OCI-LY3 (cell line): ENCODE measurements around the gene PLIN1.

Experiments used
- H2AFZ ChIP-seq: fragments of 200-600, 300-600 bp; shearing (Covaris generic); 2 replicates; pipeline ENCODE4 v1.6.0; 2014; ENCODE audit warnings: antibody characterized with exemption, low read depth, low read length
- H3K27ac ChIP-seq: fragments of 200-600, 300-600 bp; sonication (generic); 2 replicates; pipeline ENCODE4 v1.5.1; 2014; ENCODE audit warnings: mild to moderate bottlenecking, low read length, moderate library complexity, mixed read lengths
- H3K27me3 ChIP-seq: fragments of 200-600, 300-600 bp; sonication (generic); 2 replicates; pipeline ENCODE4 v1.6.1; 2014; ENCODE audit warnings: low read depth, low read length, mixed read lengths
- H3K36me3 ChIP-seq: fragments of 200-600, 300-600 bp; sonication (generic); replicated peaks from 2 replicates; pipeline ENCODE3; 2014; ENCODE audit warnings: low read depth, low read length, mixed read lengths
- H3K4me1 ChIP-seq: fragments of 300-600, 200-600 bp; sonication (generic); 2 replicates; pipeline ENCODE4 v1.6.1; 2014; ENCODE audit warnings: low read length, mixed read lengths
- H3K4me2 ChIP-seq: fragments of 200-600, 300-600 bp; sonication (generic); 2 replicates; pipeline ENCODE4 v1.6.1; 2014; ENCODE audit warnings: low read length, mixed read lengths
- H3K4me3 ChIP-seq: fragments of 300-600, 200-600 bp; sonication (generic); 2 replicates; pipeline ENCODE4 v1.5.1; 2014; ENCODE audit warnings: antibody characterized with exemption, mild to moderate bottlenecking, low read length, moderate library complexity
- H3K79me2 ChIP-seq: fragments of 300-600, 200-600 bp; shearing (Covaris generic); 2 replicates; pipeline ENCODE4 v1.6.1; 2014; ENCODE audit warnings: mild to moderate bottlenecking, low read length, mixed read lengths
- H3K9ac ChIP-seq: fragments of 300-600, 200-600 bp; shearing (Covaris generic); 2 replicates; pipeline ENCODE4 v1.6.0; 2014; ENCODE audit warnings: mild to moderate bottlenecking, low read length, moderate library complexity
- H3K9me3 ChIP-seq: fragments of 200-600, 300-600 bp; shearing (Covaris generic); 2 replicates; pipeline ENCODE4 v1.6.1; 2014; ENCODE audit warnings: low read length, mixed read lengths; ENCODE audit not compliant: insufficient read depth
- H4K20me1 ChIP-seq: fragments of 200-600, 300-600 bp; sonication (generic); 2 replicates; pipeline ENCODE4 v1.6.1; 2016; ENCODE audit warnings: low read length, mixed read lengths; ENCODE audit not compliant: insufficient read depth
- CTCF ChIP-seq: fragments of 200-600, 300-600 bp; sonication (generic); IDR thresholded peaks from 2 replicates; pipeline ENCODE4 v1.5.1; 2014; ENCODE audit warnings: antibody characterized with exemption, low read length, low read depth
- EZH2phosphoT487 ChIP-seq: fragments of 200-600 bp; shearing (Covaris generic); IDR thresholded peaks from 2 replicates; pipeline ENCODE4 v1.6.1; 2018; ENCODE audit warnings: antibody characterized with exemption, mixed run types, low read depth

The PLIN1 gene

GRCh38 chr15:89653578-89653977 is 25.6 kb downstream of the PLIN1 start:
- H3K36me3 ChIP-seq, result peaks cover 7% of the 10 kb centered on the region
- TF ChIP-seq EZH2phosphoT487 (no peak), CTCF (no peak)
- H3K4me2 ChIP-seq, result no peak overlapping the region
- H3K27ac ChIP-seq, result no peak overlapping the region
- no peaks in the 10 kb centered on the region for H3K9me3 ChIP-seq
- H4K20me1 ChIP-seq, result no peaks in the 10 kb centered on the region
- no peaks in the 10 kb centered on the region for H3K79me2 ChIP-seq
- H3K4me1 ChIP-seq, result peaks cover 8% of the 10 kb centered on the region
- H3K4me3 ChIP-seq, result no peak overlapping the region
- no peak overlapping the region for H3K9ac ChIP-seq
- no peaks in the 10 kb centered on the region for H3K27me3 ChIP-seq
- no peak overlapping the region for H2AFZ ChIP-seq

GRCh38 chr15:89652666-89653065 is 26.5 kb downstream of the PLIN1 start:
- H3K4me1 ChIP-seq, result peaks cover 8% of the 10 kb centered on the region
- peaks cover 11% of the 10 kb centered on the region for H3K36me3 ChIP-seq
- no peak for TF ChIP-seq CTCF
- TF ChIP-seq EZH2phosphoT487, result no peak
- no peak overlapping the region for H3K4me3 ChIP-seq
- H3K9ac ChIP-seq, result no peak overlapping the region
- no peaks in the 10 kb centered on the region for H3K9me3 ChIP-seq
- H3K79me2 ChIP-seq, result no peaks in the 10 kb centered on the region
- H3K27me3 ChIP-seq, result no peaks in the 10 kb centered on the region
- H2AFZ ChIP-seq, result no peak overlapping the region
- no peak overlapping the region for H3K27ac ChIP-seq
- no peaks in the 10 kb centered on the region for H4K20me1 ChIP-seq
- H3K4me2 ChIP-seq, result no peak overlapping the region

- H2AFZ ChIP-seq, result no peak overlapping the region
- no peak overlapping the region for H3K4me2 ChIP-seq
- H3K4me3 ChIP-seq, result no peak overlapping the region
- no peaks in the 10 kb centered on the region for H3K79me2 ChIP-seq
- H3K9me3 ChIP-seq, result no peaks in the 10 kb centered on the region
- no peaks in the 10 kb centered on the region for H4K20me1 ChIP-seq
- H3K27ac ChIP-seq, result no peak overlapping the region
- H3K36me3 ChIP-seq, result peaks cover 11% of the 10 kb centered on the region
- no peak for TF ChIP-seq EZH2phosphoT487
- TF ChIP-seq CTCF, result no peak
- H3K27me3 ChIP-seq, result no peaks in the 10 kb centered on the region
- peaks cover 8% of the 10 kb centered on the region for H3K4me1 ChIP-seq
- no peak overlapping the region for H3K9ac ChIP-seq
Observed at GRCh38 chr15:89652131-89652530, 27.0 kb downstream of the PLIN1 start.

GRCh38 chr15:89649716-89650115 is 29.5 kb downstream of the PLIN1 start:
- no peaks in the 10 kb centered on the region for H3K79me2 ChIP-seq
- no peak overlapping the region for H2AFZ ChIP-seq
- peaks cover 14% of the 10 kb centered on the region for H3K36me3 ChIP-seq
- no peak overlapping the region for H3K9ac ChIP-seq
- no peak overlapping the region for H3K4me3 ChIP-seq
- H3K4me2 ChIP-seq, result no peak overlapping the region
- no peaks in the 10 kb centered on the region for H3K27me3 ChIP-seq
- peaks cover 5% of the 10 kb centered on the region for H3K4me1 ChIP-seq
- H3K9me3 ChIP-seq, result no peaks in the 10 kb centered on the region
- TF ChIP-seq CTCF (no peak), EZH2phosphoT487 (no peak)
- H3K27ac ChIP-seq, result no peak overlapping the region
- H4K20me1 ChIP-seq, result no peaks in the 10 kb centered on the region
